ENCODE results near the gene NUP42.

DNA sequence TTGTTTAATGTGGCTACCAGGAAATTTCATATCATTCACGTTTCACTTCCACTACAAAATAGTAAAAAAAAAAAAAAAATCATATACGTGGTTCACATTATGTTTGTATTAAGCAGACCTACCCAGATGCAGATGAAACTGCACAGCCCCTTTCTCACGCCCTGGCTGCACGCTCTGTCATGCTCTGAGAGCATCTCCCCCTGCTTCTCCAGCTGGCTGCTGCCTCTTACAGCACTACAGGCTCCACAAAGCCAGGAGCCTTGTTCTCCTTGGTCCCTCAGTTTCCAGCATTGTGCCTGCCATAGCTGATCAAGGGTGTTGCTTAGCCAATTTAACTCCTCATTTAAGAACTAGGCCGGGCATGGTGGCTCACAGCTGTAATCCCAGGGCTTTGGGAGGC is 57.9 kb downstream of the NUP42 start:
- TF ChIP-seq, protein P1, sequence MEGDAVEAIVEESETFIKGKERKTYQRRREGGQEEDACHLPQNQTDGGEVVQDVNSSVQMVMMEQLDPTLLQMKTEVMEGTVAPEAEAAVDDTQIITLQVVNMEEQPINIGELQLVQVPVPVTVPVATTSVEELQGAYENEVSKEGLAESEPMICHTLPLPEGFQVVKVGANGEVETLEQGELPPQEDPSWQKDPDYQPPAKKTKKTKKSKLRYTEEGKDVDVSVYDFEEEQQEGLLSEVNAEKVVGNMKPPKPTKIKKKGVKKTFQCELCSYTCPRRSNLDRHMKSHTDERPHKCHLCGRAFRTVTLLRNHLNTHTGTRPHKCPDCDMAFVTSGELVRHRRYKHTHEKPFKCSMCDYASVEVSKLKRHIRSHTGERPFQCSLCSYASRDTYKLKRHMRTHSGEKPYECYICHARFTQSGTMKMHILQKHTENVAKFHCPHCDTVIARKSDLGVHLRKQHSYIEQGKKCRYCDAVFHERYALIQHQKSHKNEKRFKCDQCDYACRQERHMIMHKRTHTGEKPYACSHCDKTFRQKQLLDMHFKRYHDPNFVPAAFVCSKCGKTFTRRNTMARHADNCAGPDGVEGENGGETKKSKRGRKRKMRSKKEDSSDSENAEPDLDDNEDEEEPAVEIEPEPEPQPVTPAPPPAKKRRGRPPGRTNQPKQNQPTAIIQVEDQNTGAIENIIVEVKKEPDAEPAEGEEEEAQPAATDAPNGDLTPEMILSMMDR (IDR thresholded peaks at IDR 0.05): no peak
- TF ChIP-seq POLR2A (IDR thresholded peaks at IDR 0.05): no peak

All from lower leg skin (tissue), 3 donors.